ENCODE data around the gene CBLIF.
A peak's percentile ranks its signal among the peaks of the same experiment; 100 is the strongest.
"Not testable (repeated sequence)": the region's sequence is repeated elsewhere in the genome, so short reads cannot be mapped to it uniquely, and the experiment has no call there.

Gene CBLIF

DNA sequence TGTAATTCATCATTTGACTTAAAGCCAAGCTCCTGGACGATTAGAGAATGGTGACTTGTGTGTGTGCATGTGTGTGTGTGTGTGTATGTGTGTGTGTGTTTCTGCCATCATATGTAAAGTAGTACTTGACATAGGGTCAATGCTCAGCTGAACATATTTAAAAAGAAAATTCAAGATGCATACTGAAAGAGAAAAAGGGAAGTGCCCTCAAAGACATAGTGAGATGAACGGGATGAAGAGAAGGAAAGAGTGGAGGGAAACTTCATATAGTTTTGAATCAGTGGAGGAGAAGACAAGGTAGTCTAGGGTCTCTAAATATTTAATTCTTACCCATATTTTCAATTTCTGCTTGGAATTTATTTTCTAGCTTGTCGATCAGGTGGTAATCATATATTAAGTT, 17.0 kb upstream of the CBLIF start:
- FAIRE-seq (no peak), DNase-seq (ENCODE audit: insufficient read length, low spot score) (no peak)
- no peak for TF ChIP-seq POLR2A (IDR thresholded peaks at IDR 0.05; ENCODE audit: low read depth, low read length)

DNA sequence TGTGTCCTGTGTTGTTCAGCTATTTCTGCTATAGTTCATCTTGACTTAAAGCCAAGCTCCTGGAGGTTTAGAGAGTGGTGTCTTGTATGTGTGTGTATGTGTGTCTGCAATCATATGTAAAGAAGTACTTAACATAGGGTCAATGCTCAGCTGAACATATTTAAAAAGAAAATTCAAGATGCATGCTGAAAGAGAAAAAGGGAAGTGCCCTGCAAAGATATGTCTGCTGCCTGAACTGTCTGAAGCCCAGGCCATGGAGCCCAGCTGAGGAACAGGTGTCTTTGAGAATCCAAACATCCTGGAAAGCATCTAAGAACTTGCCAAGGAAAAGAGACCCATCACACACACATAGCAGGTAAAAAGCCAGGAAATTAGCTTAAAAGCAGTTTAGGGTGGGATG, 14.4 kb upstream of the CBLIF start:
- no peak for FAIRE-seq
- no peak for TF ChIP-seq POLR2A (IDR thresholded peaks at IDR 0.05; ENCODE audit: low read depth, low read length)
- DNase-seq (ENCODE audit: insufficient read length, low spot score), result no peak

DNA sequence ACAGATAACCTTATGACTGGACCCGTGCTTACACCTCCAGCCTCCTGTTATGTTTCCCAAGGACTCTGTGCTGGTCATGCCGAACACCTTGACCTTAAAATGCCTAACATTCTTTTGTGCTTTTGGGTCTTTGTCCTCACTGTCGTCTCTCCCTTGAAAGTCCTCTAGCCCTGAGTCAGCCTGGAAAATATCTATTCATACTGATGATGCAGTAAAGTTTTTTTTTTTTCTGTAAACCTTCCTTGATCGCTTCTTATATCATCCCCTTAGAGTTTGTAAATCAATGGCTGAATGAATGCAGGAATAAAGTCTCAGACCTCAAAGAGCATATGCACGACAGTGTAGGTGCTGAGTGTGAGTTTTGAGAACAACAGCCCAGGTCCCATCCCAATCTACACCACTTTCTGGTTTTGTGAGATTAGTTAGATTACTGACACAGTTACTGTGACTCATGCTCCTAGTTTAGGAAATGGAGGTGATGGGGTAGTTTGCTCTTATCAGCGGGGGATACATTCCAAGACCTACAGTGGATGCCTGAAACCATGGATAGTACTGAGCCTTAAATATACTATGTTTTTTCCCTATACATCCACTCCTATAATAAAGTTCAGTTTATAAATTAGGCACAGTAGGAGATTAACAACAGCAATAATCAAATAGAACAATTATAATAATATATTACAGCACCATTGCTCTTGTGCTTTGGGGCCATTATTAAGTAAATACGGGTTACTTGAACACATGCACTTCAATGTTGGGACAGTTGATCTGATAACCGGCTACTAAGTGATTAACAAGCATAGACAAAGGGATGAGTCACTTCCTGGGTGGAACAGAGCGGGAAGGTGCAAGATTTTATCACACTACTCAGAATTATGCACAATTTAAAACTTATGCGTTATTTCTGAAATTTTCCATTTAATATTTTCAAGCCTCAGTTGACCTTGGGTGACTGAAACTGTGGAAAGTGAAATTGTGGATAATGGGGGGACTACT, 12.4 kb upstream of the CBLIF start:
- TF ChIP-seq POLR2A (IDR thresholded peaks at IDR 0.05; ENCODE audit: low read depth, low read length), result no peak
- FAIRE-seq, result peak; percentile 55
- DNase-seq (ENCODE audit: insufficient read length, low spot score), result no peak

DNA sequence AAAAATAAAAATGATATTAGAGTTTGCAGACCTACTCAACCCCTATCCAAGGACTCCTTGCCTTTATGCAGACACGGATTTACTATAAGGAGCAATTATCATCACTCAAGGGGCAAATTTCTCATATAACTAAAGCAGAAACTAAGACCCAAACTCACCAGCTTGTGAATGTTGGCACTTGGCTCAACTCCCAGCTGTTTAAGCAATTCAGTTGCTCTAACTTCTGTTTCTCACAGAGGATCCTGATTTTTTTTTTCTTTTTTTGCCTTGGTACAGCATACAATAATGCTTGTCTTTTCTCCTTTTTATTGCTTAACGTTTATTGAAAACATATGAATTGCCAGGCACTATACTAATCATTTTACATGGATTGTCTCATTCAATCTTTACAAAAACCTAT, 9.6 kb upstream of the CBLIF start:
- no peak for TF ChIP-seq POLR2A (IDR thresholded peaks at IDR 0.05; ENCODE audit: low read depth, low read length)
- no peak for FAIRE-seq
- no peak for DNase-seq (ENCODE audit: insufficient read length, low spot score)

DNA sequence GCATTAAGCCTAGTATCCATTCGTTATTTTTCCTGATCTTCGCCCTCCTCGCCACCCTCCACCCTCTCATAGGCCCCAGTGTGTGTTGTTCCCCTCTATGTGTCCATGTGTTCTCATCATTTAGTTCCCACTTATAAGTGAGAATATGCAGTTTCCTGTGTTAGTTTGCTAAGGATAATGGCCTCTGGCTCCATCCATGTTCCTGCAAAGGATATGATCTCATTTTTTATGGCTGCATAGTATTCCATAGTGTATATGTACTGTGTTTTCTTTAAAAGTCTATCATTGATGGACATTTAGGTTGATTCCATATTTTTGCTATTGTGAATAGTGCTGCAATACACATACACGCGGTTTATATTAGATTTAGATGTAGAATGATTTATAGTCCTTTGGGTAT, 6.1 kb upstream of the CBLIF start:
- not testable (repeated sequence) for FAIRE-seq

DNA sequence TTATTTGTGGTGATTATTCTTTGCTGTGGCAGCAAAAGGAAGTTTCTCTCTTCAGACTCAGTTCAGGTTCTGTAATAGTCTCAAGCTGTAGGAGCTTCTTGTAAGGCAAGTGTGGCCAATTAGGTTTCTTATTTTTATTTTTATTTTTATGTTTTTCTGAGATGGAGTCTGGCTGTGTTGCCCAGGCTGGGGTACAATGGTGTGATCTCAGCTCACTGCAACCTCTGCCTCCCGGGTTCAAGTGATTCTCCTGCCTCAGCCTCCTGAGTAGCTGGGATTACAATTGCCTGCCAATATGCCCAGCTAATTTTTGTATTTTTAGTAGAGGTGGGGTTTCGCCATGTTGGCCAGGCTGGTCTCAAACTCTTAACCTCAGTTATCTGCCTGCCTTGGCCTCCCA, 4.3 kb upstream of the CBLIF start:
- not testable (repeated sequence) for FAIRE-seq; DNase-seq (ENCODE audit: insufficient read length, low spot score)

More for the DNA sequence above, 6.1 kb upstream of the CBLIF start:
- not testable (repeated sequence) for DNase-seq (ENCODE audit: insufficient read length, low spot score)

DNA sequence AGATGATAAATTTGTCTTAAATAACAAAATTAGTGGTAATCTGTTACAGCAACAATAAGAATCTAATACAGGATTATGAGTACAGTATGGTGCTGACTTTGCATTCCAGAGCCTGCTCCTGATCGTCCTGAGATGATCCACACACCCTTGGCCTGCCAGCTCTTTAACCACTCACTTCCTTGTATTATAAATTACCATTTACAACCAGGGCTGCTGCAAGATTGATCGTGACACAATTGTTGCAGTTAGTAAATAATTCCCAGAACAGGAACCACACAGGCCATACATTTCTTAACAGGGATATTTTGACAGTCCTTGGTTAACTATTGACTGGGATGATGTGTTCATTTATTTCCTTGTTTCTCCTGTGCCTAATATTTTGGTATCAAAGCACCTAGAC, 3.8 kb upstream of the CBLIF start:
- DNase-seq (ENCODE audit: insufficient read length, low spot score) (no peak), FAIRE-seq (no peak)
- no peak for TF ChIP-seq POLR2A (IDR thresholded peaks at IDR 0.05; ENCODE audit: low read depth, low read length)

DNA sequence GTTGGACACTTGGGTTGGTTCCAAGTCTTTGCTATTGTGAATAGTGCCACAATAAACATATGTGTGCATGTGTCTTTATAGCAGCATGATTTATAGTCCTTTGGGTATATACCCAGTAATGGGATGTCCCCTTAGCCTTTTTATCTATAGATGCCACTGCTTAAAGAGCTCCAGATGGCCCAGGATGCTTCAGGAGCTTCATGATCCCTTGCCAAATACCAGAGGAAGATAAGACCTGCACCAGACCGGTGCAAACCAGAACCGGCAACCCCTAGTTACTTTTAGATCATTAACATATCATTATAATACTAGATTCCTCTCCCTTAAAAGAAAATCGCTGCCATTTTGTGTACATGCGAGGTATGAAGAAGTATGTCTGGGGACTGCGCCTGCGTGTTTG, 3.1 kb upstream of the CBLIF start:
- not testable (repeated sequence) for DNase-seq (ENCODE audit: insufficient read length, low spot score); FAIRE-seq

DNA sequence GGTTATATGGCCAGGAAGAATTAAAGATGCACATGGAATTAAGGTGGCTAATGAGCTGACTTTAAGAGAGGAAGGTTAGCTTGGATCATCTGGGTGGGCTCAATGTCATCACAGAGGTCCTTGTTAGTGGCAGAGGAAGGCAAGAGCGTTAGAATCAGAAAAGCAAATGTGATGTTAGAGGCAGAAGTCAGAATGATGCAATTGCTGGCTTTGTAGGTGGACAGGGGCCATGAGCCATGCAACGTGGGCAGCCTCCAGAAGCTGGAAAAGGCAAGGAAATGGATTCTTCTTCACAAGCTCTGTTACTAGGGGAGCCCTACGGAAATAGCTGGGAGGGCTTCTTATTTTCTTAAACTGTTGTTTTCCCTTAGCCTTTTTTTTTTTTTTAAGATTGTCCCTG, 2.3 kb upstream of the CBLIF start:
- DNase-seq (ENCODE audit: insufficient read length, low spot score), result no peak
- no peak for TF ChIP-seq POLR2A (IDR thresholded peaks at IDR 0.05; ENCODE audit: low read depth, low read length)
- no peak for FAIRE-seq

DNA sequence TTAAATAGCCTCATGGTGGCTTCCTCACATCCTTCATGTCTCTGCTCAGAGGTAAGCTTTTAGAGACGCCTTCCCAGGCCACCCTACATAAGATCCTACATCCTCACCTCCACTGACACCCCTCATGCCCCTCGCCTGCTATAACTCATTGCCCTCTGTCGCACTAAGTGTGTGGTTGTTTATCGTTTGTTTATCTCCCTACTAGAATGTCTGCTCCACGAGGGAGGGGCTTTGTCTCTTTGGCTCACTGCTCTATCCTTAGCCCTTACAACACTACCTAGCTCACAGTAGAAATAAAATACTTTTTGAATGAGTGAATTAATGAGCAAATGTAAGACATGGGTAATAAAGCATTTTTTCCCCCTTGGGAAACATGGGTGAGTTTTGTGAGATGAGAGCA, 1.3 kb upstream of the CBLIF start:
- FAIRE-seq, result no peak
- DNase-seq (ENCODE audit: insufficient read length, low spot score), result no peak
- TF ChIP-seq POLR2A (IDR thresholded peaks at IDR 0.05; ENCODE audit: low read depth, low read length), result no peak

DNA sequence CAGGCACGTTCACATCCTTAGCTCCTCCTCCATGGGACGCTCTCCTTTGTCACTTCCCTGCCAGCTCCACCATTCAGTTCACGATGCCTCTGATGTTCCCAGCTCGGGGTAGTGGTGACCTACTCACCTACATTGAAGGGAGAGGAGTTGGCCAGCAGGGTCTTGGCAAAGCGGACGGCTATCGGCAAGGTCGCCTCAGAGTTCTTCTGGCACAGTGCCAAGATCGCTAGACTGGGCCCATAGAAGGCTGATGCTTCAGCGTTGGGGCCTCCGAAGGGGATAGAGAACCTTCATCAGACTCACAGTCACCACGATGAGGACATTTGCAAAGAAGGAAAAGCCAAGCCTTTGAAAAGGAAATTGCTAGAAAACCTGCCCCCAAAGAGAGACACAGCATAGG, 3.0 kb downstream of the CBLIF start:
- DNase-seq (ENCODE audit: insufficient read length, low spot score), result no peak

DNA sequence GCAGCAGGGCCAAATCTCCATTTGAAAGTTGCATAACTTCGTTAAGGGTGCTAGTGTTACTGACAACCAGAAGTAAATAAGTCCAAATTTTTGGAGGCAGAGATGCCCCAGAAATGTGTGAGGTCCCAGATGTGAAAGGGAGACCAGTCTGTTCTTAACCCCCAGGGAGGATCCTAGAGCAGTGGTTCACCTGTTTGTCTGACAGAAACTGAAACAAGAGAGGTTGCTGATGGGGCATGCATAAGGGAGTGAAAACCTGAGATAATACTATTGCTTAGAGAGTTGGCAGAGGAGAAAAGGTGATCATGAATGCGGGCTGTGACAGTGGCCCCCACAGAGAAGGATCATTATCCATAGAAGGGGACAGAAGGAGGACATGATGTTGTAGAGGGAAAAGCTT, 3.8 kb downstream of the CBLIF start:
- TF ChIP-seq POLR2A (IDR thresholded peaks at IDR 0.05; ENCODE audit: low read depth, low read length), result no peak
- DNase-seq (ENCODE audit: insufficient read length, low spot score) (no peak), FAIRE-seq (no peak)

More for the DNA sequence above, 3.0 kb downstream of the CBLIF start:
- TF ChIP-seq POLR2A (IDR thresholded peaks at IDR 0.05; ENCODE audit: low read depth, low read length), result no peak
- no peak for FAIRE-seq

DNA sequence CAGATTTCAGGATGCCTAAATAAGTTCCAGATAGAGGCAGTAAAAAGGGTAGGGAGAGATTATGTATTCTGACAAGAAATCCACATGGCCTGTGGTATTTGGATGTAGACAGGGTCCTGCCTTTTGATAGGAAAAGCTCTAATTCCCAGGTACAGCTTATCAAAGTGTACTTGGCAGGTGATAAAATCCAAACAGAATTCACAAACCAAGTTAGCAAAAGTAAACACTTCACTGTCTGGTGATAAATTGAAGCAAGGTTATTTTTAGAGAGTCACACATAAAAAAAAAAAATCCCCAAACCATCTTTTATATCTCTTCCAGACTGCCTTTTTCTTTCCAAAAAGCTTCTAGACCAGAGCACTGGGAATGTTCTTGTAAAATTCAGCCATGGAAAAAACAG, 5.7 kb downstream of the CBLIF start:
- FAIRE-seq (no peak), DNase-seq (ENCODE audit: insufficient read length, low spot score) (no peak)
- TF ChIP-seq POLR2A (IDR thresholded peaks at IDR 0.05; ENCODE audit: low read depth, low read length), result no peak

DNA sequence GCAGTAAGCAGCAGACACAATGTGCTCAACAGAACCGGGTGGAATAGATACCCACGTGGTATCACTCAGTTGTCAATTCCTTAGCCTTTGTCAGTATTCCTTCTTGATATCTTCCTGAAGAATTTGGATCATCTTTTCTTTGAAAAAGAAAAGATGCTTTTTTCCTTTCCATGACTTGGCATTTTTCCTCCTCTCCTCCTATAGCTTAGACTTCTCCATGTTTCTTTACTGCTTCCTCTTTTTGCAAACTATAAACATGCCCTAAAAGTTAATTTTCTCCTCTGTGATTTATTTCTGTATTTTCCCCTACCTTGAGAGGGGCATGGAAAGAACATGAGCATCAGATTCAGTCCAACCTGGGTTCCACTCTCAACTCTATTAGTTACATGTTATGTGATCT, 11.7 kb downstream of the CBLIF start:
- TF ChIP-seq POLR2A (IDR thresholded peaks at IDR 0.05; ENCODE audit: low read depth, low read length), result no peak
- no peak for FAIRE-seq
- no peak for DNase-seq (ENCODE audit: insufficient read length, low spot score)

DNA sequence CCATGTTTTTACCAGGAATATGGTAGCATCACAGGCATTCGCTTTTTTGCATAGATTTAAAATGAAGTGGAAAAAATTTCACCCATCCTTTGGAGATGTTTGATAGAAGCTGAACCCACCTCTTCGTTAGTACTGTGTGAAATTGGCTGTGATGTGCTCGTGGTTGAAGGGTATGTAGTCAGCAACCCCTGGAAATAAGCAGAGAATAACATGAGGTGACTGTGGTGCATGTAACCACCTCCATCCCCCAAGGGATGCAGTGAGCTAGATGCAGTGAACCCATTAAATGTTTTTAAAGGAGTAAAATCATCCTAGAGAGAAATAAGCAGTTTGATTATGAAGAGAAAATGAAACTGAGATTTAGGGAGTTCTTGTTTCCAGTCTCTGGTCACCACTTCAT, 15.9 kb downstream of the CBLIF start:
- TF ChIP-seq POLR2A (IDR thresholded peaks at IDR 0.05; ENCODE audit: low read depth, low read length), result no peak
- no peak for FAIRE-seq
- DNase-seq (ENCODE audit: insufficient read length, low spot score), result no peak

Data from H54 (cell line).